Upper lobe of right lung (tissue), 1 donor: Measurements from ENCODE around the gene ARFGEF3. TPM values are rescaled to one million over a fixed set of nuclear protein-coding genes. Genes with fewer than 3 reads are reported as not detected.

Experiments used
- ATAC-seq: fragments of 200-7000 bp; cut with Tn5 transposase; one replicate; pipeline ENCODE4 v1.9.1; 2020; ENCODE audit warnings: mild to moderate bottlenecking, moderate library complexity
- DNase-seq: peaks from one replicate; pipeline ENCODE4 v3.0.0-alpha.2; 2020
- H3K27ac ChIP-seq: fragments of 200-600 bp; one replicate; pipeline ENCODE4 v1.8.0; 2022
- H3K27me3 ChIP-seq: fragments of 200-600 bp; one replicate; pipeline ENCODE4 v1.8.0; 2022; ENCODE audit warnings: mild to moderate bottlenecking
- H3K36me3 ChIP-seq: fragments of 200-600 bp; one replicate; pipeline ENCODE4 v1.8.0; 2022
- H3K4me1 ChIP-seq: fragments of 200-600 bp; one replicate; pipeline ENCODE4 v1.8.0; 2022
- H3K4me3 ChIP-seq: fragments of 200-600 bp; one replicate; pipeline ENCODE4 v1.8.0; 2022; ENCODE audit warnings: mild to moderate bottlenecking
- H3K9me3 ChIP-seq: fragments of 200-600 bp; one replicate; pipeline ENCODE4 v1.8.0; 2022
- CTCF ChIP-seq: fragments of 200-600 bp; IDR thresholded peaks from one replicate; pipeline ENCODE4 v1.8.0; 2022; ENCODE audit warnings: antibody characterized with exemption
- intact Hi-C: fragments of 100-400 bp; cut with DNase I; formaldehyde crosslinking; loops from one replicate; pipeline ENCODE4 v1.11.0; 2022
- total RNA-seq: library from RNA; stranded (reverse); fragmentation: NEBNext Ultra II Directional; extraction: Animal tissue kit (Norgen Biotek cat#: 25700); gene quantifications from one replicate; pipeline ENCODE4 v1.2.1, GENCODE V29; 2021
- donor health status: DM: no; HTN: yes; CAD: no; lungs with severe emphysema.

ARFGEF3 gene
- total RNA-seq, 1 donor from 2014 or later = 27.2 TPM

- Histone ChIP-seq H3K4me3 (no peak overlapping the region), H3K9me3 (no peaks in the 10 kb centered on the region), H3K27ac (no peak overlapping the region), H3K4me1 (no peaks in the 10 kb centered on the region), H3K36me3 (no peaks in the 10 kb centered on the region), H3K27me3 (no peaks in the 10 kb centered on the region)
- ATAC-seq (no peak), DNase-seq (no peak)
- intact Hi-C loops = no loop called here
- no peak for TF ChIP-seq CTCF
These were observed 26.7 kb downstream of the ARFGEF3 start for GRCh38 chr6:138188278-138188941.

- peak; percentile 70 for ATAC-seq
- Histone ChIP-seq H3K4me3 (no peak overlapping the region), H3K9me3 (no peaks in the 10 kb centered on the region), H3K27me3 (no peaks in the 10 kb centered on the region), H3K36me3 (no peaks in the 10 kb centered on the region), H3K27ac (peak overlapping the region; percentile 53), H3K4me1 (no peaks in the 10 kb centered on the region)
- no peak for TF ChIP-seq CTCF
- intact Hi-C loops = no loop called here
- peak; percentile 78 for DNase-seq
These were observed 32.5 kb downstream of the ARFGEF3 start for GRCh38 chr6:138194287-138194686.

GRCh38 chr6:138196122-138196738 lies 34.5 kb downstream of the ARFGEF3 start:
- Histone ChIP-seq H3K36me3 (no peaks in the 10 kb centered on the region), H3K4me3 (no peak overlapping the region), H3K27ac (no peak overlapping the region), H3K4me1 (no peaks in the 10 kb centered on the region), H3K27me3 (no peaks in the 10 kb centered on the region), H3K9me3 (no peaks in the 10 kb centered on the region)
- DNase-seq = no peak
- TF ChIP-seq CTCF = no peak
- intact Hi-C loops = no loop called here
- peak; percentile 55 for ATAC-seq

- DNase-seq (no peak), ATAC-seq (peak; percentile 33)
- no peaks in the 10 kb centered on the region for H3K4me1 ChIP-seq
- no peaks in the 10 kb centered on the region for H3K9me3 ChIP-seq
- no peak overlapping the region for H3K4me3 ChIP-seq
- no peaks in the 10 kb centered on the region for H3K27me3 ChIP-seq
- TF ChIP-seq CTCF = no peak
- intact Hi-C loops = no loop called here
- H3K36me3 ChIP-seq = no peaks in the 10 kb centered on the region
- no peak overlapping the region for H3K27ac ChIP-seq
These were observed 35.8 kb downstream of the ARFGEF3 start for GRCh38 chr6:138197570-138197969.

- H3K27me3 ChIP-seq = no peaks in the 10 kb centered on the region
- no peaks in the 10 kb centered on the region for H3K9me3 ChIP-seq
- H3K27ac ChIP-seq = no peak overlapping the region
- no peak for DNase-seq
- no peak for ATAC-seq
- no peak for TF ChIP-seq CTCF
- no peaks in the 10 kb centered on the region for H3K4me1 ChIP-seq
- no peak overlapping the region for H3K4me3 ChIP-seq
- no peaks in the 10 kb centered on the region for H3K36me3 ChIP-seq
- intact Hi-C loops = no loop called here
These were observed 36.8 kb downstream of the ARFGEF3 start for GRCh38 chr6:138198430-138199091.
